Kidney capillary endothelial cell (primary cell): ENCODE results near the gene PTGER2.
A peak's percentile ranks its signal among the peaks of the same experiment; 100 is the strongest.

ENCODE experiments used
- DNase-seq: peaks from one replicate; pipeline ENCODE4 v3.0.0-alpha.2; 2018; ENCODE audit warnings: low spot score

The PTGER2 gene, protein sequence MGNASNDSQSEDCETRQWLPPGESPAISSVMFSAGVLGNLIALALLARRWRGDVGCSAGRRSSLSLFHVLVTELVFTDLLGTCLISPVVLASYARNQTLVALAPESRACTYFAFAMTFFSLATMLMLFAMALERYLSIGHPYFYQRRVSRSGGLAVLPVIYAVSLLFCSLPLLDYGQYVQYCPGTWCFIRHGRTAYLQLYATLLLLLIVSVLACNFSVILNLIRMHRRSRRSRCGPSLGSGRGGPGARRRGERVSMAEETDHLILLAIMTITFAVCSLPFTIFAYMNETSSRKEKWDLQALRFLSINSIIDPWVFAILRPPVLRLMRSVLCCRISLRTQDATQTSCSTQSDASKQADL

DNA sequence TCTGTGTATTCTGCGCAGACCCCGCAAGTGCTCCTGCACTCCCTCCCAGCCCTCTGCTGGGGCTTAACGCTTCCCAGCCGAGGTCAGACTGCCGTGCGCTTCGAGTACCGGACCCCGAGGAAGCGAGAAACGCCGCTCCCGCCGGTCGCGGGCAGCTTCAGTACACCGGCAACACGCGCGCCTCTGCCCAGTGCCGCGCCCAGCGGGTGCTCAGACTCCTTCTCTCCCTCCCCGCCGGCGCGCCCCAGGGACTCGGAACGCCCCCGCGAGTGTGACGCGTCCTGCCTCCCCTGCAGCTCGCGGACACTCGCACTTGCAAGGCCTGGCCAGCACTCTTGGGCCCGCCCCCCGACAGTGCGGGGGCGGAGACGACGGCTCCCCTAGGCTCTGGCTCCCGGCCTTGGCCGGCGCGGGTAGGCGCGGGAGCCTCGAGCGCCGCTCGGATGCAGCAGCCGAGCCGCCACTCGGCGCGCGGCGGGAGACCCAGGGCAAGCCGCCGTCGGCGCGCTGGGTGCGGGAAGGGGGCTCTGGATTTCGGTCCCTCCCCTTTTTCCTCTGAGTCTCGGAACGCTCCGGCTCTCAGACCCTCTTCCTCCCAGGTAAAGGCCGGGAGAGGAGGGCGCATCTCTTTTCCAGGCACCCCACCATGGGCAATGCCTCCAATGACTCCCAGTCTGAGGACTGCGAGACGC is at the start of gene PTGER2:
PTGER2 (plus strand) TSS at position 410 of the 692 bp plus-strand sequence; CDS start at position 647, 237 bp downstream.
- peak; percentile 38 for DNase-seq

DNA sequence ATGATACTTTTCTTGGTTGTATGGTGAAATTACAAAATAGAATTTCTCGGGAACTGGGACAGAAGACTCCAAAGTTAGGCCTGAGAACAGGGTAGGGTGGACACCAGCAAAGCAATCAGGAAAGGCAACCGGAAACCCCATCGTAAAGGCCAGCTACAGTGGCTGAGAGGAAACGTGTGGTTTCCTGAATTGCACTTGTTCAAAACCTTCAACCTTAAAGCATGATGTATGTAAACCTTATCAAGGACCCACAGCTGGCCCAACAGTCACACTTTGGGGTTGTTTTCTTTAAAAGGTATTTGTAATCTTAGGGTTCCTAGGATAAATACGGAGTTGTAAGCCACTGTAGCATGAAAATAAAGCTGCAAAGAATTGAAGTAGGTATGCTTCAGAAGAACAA is 48.9 kb upstream of the PTGER2 start:
- no peak for DNase-seq

DNA sequence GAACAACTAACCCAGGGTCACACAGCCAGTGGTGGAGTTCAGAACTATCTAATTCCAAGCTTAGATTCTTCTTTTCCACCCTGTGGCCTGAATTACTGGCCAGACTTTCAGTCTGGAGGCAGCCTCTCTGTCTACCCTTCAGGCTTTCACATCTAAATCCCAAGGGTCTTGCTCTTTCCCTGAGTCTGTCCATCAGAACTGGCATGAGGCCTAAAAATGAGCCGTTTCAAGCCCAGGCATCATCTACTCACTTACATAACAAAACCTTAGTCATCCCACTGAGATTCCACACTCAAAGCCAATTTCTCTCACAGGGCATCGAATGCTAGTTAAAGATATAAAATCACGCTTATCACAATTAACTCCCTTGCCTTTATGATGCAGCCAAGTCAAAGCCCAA is 47.9 kb upstream of the PTGER2 start:
- no peak for DNase-seq

DNA sequence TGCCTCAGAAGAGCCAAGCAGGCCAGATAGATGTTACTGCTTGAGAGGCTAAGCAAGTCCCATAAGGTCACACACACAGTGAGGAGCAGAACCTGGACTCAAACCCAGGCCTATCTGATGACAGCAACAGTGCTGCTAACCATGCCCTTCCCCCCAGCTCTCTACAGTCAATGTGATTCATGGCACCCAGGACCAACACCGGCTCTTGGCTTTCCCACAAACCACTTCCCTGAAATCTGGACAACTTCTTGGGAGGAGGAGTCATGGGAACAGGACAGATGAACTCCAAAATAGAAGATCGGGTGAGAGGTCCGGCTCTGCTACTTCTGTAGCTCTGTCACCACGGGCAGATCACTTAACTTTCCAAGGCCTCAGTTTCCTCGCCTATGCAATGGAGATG is 47.3 kb upstream of the PTGER2 start:
- no peak for DNase-seq

DNA sequence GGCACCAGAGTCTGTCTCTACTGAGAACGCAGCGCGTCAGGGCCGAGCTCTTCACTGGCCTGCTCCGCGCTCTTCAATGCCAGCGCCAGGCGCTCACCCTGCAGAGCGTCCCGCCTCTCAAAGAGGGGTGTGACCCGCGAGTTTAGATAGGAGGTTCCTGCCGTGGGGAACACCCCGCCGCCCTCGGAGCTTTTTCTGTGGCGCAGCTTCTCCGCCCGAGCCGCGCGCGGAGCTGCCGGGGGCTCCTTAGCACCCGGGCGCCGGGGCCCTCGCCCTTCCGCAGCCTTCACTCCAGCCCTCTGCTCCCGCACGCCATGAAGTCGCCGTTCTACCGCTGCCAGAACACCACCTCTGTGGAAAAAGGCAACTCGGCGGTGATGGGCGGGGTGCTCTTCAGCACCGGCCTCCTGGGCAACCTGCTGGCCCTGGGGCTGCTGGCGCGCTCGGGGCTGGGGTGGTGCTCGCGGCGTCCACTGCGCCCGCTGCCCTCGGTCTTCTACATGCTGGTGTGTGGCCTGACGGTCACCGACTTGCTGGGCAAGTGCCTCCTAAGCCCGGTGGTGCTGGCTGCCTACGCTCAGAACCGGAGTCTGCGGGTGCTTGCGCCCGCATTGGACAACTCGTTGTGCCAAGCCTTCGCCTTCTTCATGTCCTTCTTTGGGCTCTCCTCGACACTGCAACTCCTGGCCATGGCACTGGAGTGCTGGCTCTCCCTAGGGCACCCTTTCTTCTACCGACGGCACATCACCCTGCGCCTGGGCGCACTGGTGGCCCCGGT is 46.4 kb upstream of the PTGER2 start, which contains the start of gene PTGDR:
PTGDR (plus strand) TSS at position 198 of the 778 bp plus-strand sequence; CDS start at position 315, 117 bp downstream.
- no peak for DNase-seq

DNA sequence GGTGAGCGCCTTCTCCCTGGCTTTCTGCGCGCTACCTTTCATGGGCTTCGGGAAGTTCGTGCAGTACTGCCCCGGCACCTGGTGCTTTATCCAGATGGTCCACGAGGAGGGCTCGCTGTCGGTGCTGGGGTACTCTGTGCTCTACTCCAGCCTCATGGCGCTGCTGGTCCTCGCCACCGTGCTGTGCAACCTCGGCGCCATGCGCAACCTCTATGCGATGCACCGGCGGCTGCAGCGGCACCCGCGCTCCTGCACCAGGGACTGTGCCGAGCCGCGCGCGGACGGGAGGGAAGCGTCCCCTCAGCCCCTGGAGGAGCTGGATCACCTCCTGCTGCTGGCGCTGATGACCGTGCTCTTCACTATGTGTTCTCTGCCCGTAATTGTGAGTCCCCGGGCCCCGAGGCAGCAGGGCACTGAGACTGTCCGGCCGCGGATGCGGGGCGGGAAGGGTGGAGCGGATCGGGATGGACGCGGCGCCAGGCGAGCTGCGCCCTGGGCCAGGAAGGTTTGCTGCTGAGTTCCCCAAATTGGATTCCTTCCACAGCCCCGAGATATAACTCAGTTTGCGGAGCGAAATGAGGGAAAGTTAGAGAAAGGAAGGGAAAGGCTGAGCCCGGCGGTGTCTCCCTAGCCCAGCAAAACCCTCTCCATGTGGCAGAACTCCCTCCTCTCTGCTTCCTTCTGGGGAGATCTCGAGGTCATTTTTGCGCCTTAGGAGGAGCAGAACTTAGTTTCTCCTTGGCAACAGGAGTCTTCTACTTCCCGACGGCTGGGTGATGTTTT is 45.6 kb upstream of the PTGER2 start:
- no peak for DNase-seq

DNA sequence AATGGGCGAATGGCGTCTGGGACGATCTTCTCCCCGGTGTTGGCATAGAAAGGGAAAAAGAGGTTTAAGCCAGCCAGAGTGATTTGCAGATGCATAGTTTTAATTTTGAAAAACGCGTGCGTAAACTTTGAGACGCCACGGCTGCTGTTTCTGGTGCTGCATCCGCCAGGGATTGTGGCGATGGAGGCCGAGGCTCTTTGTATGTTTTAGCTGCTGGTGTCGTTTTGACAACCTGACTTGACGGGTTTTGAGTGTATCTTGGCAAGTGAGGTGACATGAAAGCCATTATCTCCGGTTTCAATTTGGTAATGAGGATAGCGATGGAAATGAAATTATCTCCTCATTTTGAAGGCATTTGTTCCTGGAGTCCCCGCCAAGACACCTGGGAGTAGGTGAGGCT is 45.0 kb upstream of the PTGER2 start:
- DNase-seq, result no peak

DNA sequence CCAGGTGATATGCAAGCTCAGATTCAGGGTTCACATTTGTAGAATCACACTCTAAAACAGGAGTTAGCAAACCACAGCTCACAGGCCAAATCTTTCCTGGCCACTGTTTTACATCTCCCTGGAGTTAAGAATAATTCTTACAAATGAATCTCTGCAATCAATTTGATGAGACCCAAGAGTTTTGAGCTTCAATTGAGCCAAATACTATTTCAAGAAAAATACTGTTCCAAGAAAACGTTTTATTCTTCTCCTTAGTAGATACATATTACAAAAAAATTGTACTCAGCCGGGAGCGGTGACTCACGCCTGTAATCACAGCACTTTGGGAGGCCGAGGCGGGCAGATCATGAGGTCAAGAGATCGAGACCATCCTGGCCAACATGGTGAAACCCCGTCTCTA is 44.1 kb upstream of the PTGER2 start:
- no peak for DNase-seq

DNA sequence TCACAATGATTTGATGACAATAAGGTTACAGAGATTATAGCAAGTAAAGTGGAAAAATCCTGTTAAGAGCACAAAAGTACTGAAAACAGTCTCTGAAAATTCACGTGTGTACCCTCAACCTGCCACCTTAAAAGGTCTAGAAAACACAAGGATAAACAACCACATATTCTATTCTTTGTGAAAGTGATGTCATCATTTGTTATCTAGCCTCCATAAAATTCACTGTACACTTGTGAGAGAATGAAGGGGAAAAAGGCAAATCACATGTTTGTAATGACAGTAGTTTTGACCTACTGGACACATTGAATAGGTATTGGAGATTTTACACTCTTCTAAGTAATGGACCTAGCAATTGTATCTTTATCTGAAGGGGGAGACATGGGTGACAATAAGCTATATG is 42.6 kb upstream of the PTGER2 start:
- DNase-seq, result no peak

DNA sequence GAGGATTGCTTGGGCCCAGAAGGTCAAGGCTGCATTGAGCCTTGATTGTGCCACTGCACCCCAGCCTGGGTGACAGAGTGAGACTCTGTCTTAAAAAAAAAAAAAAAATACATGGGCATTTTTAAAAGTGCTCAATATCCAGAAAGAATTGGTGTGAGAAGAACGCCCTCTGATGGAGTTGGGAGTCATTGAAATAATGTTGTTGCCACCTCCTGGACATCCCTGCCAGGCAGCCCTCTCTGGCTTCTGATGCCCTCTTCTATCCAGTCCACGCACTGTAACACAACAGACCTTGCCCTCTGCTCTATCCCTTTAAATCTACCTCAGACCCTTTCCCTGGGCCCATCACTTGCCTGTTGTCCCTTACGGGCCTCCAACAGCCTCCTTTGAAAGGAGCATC is 41.7 kb upstream of the PTGER2 start:
- DNase-seq, result no peak

DNA sequence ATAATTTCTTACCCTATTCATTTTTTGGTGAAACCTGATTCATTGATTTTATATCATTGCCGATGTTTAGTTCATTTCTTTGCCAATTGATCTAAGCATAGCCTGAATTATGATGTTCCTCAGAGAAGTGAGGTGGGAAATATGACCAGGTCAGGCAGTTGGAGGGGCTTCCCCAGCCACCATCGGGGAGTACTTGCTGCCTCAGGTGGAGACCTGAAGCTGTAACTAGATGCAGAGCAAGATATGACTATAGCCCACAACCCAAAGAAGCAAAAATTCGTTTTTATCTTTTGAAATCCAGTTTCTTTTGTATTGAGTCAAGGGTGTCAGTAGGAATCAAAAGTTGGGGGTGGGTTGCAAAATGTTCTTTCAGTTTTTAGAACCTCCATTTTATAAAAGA is 38.7 kb upstream of the PTGER2 start:
- DNase-seq, result no peak

DNA sequence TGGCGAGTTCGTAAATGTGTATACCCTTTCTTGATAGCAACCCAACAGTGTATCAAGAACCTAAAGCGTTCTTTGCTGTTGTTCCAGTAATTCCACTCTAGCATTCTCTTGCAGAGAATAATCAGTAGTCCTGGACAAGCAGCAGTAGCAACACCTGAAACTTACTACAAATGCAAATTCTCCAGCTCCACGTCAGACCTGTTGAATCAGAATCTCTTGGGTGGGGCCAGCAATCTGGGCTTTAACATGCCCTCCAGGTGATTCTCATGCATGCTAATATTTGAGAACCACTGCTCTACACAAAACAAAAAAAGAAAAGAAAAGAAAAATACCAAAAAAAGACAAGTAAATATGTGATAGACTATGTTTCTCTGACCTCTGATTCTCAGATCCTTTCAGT is 36.6 kb upstream of the PTGER2 start:
- no peak for DNase-seq

DNA sequence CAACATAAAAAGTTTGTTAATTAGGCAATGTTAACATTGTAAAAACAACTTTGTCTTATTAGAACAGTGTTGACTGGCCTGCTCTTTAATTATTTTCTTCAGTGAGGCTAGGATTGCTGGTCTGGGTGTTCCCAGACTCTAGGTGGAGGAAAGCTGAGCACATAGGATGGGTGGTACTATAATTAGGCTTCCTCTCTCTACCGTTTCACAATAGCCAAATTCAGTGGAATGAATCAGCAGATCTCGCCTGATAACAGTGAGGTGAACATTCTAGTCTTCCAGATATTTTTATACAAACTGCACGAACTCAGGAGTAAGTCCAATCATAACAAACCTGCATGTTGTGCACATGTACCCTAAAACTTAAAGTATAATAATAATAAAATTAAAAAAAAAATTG is 34.7 kb upstream of the PTGER2 start:
- DNase-seq, result peak; percentile 27

DNA sequence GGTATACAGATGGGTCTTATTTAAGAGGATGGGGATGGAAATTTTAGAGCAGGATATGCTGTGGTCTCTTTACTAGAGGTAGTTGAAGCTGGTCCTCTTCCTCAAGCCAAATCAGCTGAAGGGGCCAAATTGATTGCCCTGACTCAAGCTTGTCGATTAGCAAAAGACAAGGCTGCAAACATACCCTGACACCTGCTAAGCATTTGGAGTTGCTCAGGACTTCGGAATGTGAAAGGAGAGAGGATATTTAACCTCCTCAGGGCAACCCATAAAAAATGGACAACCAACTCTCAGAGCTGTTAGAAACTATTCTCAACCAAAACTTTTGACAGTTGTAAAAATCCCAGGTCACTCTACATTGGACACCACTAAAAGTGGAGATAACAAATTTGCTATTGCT is 31.0 kb upstream of the PTGER2 start:
- no peak for DNase-seq

DNA sequence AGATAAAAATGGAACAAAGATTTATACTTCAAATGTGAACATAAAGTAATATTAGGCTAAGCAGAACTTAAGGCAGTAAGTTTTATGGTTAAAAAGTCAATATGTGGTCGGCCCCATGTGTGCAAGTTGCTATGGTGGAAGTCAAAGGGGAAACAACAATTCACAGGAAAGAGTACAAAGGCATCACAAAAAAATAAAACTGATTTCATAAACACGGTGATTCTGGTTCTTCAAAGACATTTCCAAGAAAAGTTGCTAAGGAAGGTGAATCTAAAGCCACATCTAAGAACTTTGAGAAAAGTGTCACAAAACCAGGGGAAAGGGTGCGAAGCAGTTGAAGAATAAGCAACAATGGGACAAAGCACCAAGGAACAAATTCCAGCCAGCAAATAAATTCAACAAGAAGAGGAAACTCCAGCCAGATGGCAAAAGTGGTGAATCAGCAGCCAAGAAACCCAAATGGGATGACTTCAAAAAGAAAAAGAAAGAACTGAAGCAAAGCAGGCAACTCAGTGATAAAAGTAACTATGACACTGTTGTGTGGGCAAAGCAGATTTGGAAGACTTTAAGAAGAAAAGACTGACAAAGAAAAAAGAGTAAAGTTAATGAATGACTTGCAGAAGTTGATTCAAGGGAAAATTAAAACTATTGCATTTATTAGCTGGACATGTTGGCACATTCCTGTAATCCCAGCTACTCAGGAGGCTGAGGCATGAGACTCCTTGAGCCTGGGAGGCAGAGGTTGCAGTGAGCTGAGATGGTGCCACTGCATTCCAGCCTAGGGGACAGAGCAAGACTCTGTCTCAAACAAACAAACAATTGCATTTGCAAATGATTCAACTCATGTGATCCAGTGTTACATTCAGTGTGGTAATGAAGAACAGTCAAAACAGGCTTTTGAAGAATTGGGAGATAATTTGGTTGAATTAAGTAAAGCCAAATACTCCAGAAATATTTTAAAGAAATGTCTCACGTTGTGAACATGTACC is 27.2 kb upstream of the PTGER2 start:
- no peak for DNase-seq

DNA sequence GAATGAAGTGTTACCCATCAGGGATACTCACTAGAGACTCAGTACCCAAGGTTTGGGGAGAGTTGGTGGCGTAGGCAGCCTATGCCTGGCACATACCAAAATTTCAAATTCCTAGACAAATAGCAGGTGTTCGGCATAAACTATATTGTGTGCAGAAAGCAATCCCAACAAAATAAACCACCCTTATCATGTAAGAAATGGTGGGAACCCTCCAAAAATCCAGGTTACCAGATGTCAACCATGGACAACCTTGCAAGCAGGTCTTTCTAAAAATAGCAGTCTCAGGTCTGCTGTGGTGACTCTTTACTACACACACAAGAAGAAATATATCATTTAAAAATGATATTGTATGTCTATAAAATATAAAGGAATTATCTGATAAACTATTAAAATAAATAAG is 17.7 kb upstream of the PTGER2 start:
- no peak for DNase-seq

DNA sequence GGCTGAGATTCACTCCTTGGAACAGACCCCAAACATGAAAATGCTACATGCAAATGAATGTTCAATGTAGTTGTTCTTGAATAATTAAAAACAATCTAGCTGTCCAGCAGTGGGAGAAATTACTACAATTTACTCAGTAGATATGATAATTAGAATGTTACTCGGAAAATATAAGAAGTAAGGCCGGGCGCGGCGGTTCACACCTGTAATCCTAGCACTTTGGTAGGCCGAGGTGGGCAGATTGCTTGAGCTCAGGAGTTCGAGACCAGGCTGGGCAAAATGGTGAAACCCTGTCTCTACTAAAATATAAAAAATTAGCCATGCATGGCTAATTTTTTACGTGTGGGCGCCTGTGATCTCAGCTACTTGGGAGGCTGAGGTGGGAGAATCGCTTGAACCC is 15.3 kb upstream of the PTGER2 start:
- no peak for DNase-seq

DNA sequence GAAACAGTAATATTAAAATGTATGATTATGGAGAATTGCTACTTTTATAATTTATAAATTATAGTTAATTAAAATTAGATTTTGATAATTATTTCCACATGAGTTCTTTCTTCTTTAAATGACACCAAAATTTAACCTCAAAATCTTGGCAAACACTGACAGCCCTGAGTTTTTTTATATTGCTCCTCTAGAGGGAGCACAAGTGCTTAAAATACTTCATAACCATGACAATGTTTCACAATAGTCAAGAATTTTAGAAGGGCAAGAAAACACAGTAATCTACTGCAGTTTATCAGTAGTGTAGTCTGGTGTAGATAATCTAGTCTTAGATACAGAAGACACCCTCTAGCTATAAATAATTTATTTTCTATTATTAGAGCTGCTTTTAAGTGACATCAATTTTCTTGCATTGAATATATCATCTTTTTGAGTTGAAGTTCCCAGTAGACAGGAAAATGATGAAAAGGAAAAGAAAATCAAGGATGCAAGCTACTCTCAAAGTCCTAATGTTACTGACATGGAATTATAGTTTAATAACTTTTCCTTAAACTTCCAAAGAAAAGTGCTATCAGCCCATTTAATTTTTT is 14.3 kb upstream of the PTGER2 start:
- peak; percentile 32 for DNase-seq

DNA sequence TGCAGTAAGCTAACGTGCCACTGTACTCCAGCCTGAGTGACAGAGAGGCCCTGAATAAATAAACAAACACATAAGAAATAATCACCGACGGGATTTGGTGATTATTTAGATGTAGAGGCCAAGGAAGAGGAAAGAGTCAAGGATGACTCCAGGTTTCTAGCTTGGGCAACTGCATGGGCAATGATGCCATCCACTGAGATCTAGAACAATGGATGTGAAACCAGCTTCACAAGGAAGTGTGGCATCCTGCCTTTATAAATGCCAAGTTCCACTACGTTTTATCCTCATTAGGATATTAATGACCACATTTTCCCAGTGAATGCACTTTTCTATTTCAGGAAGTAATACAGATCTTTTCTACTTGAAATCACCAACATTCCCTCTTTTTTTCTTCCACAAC is 10.9 kb upstream of the PTGER2 start:
- DNase-seq, result no peak

DNA sequence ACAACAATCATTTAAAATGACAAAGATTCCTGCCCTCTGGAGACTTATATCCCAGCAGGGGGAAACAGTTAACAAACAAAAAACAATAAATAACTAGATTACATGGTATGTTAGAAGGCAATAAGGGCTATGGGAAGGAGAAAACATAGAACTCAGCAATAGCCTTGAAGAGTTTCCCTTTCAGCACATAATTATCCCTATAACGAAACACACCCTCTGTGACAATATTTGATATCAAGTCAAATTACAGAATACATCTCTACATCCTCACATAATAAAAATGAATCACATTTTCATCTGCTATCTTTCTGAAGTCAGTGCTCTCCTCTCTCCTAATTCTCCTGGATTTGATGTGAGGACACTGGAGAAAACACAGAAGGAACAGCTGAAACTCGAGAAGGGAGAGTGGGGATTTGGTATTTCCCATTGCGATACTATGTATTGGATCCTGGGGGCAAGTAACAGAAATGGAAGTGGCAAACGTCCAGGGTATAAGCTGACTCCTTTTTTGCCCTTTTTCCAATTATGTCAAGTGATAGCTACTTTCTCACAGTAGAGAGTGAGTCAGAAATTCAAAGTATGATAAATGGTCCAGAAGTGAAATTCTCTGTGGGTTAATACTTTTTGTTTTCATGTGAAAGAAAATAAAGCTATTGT is 9.7 kb upstream of the PTGER2 start:
- no peak for DNase-seq
